HepG2 (cell line): ENCODE measurements around the gene MYCBPAP. TPM values are rescaled to one million over a fixed set of nuclear protein-coding genes. Genes with fewer than 3 reads are reported as not detected.

Experiments used
- BRF2 ChIP-seq: sonication (generic); formaldehyde crosslinking; IDR thresholded peaks from 2 replicates; pipeline ENCODE4 v1.8.1; 2022; ENCODE audit warnings: mild to moderate bottlenecking, missing genetic modification reagents
- CAMTA2 ChIP-seq: sonication (generic); formaldehyde crosslinking; IDR thresholded peaks from 2 replicates; pipeline ENCODE4 v1.4.0; 2020; ENCODE audit warnings: mild to moderate bottlenecking, missing genetic modification reagents, borderline replicate concordance
- E2F1 ChIP-seq: sonication (generic); formaldehyde crosslinking; IDR thresholded peaks from 2 replicates; pipeline ENCODE4 v1.5.0; 2020; ENCODE audit warnings: missing genetic modification reagents
- ELF3 ChIP-seq: IDR thresholded peaks from 2 replicates; pipeline ENCODE4 v1.6.1; 2016; ENCODE audit warnings: missing genetic modification reagents, missing compliant biosample characterization
- FIP1L1 ChIP-seq: fragments of 200-400 bp; formaldehyde crosslinking; IDR thresholded peaks from 2 replicates; pipeline ENCODE4 v1.6.1; 2018; ENCODE audit warnings: low read depth, mild to moderate bottlenecking, low read length, moderate library complexity, borderline replicate concordance; ENCODE audit not compliant: insufficient read depth
- POGZ ChIP-seq: sonication (generic); formaldehyde crosslinking; IDR thresholded peaks from 2 replicates; pipeline ENCODE4 v1.4.0; 2020; ENCODE audit warnings: mild to moderate bottlenecking, missing genetic modification reagents
- SOX5 ChIP-seq: IDR thresholded peaks from 2 replicates; pipeline ENCODE4 v1.6.1; 2016; ENCODE audit warnings: borderline replicate concordance
- WIZ ChIP-seq: sonication (generic); formaldehyde crosslinking; IDR thresholded peaks from 2 replicates; pipeline ENCODE4 v1.5.1; 2020; ENCODE audit warnings: mild to moderate bottlenecking, missing genetic modification reagents
- ZNF142 ChIP-seq: sonication (generic); formaldehyde crosslinking; IDR thresholded peaks from 2 replicates; pipeline ENCODE4 v1.4.0; 2020; ENCODE audit warnings: missing genetic modification reagents
- ZNF264 ChIP-seq: sonication (generic); formaldehyde crosslinking; IDR thresholded peaks from 2 replicates; pipeline ENCODE4 v1.4.0; 2020; ENCODE audit warnings: missing genetic modification reagents
- ZNF326 ChIP-seq: sonication (generic); formaldehyde crosslinking; IDR thresholded peaks from 2 replicates; pipeline ENCODE4 v1.4.0; 2020; ENCODE audit warnings: missing genetic modification reagents, borderline replicate concordance
- ZNF580 ChIP-seq: IDR thresholded peaks from 2 replicates; pipeline ENCODE4 v1.6.1; 2016; ENCODE audit warnings: low read depth, borderline replicate concordance
- ZNF687 ChIP-seq: sonication (generic); formaldehyde crosslinking; IDR thresholded peaks from 2 replicates; pipeline ENCODE4 v1.5.1; 2020; ENCODE audit warnings: mild to moderate bottlenecking, missing genetic modification reagents, moderate library complexity
- ZNF780A ChIP-seq: sonication (generic); formaldehyde crosslinking; IDR thresholded peaks from 2 replicates; pipeline ENCODE4 v1.8.0; 2022; ENCODE audit warnings: mild to moderate bottlenecking, missing genetic modification reagents, moderate library complexity
- polyA plus RNA-seq, 8 experiments: library from polyadenylated mRNA; depleted of rRNA in 3 of 8; stranded (reverse) in 7 of 8; unstranded in 1 of 8; fragments of >200 nt; fragmentation: Illumina TruSeq in 4 of 8; extraction: Trizol in 4 of 8; gene quantifications; 2 replicates each; pipeline versions ENCODE4 v1.2.1 to v1.2.3, GENCODE V29; 2011 to 2016; ENCODE audit warnings: low read depth in 4 of 8, missing spikeins in 1 of 8, mixed read lengths in 1 of 8; ENCODE audit not compliant: insufficient read depth in 1 of 8
- total RNA-seq, 5 experiments: library from RNA; depleted of rRNA; stranded (reverse); fragments of >200 nt; fragmentation: Illumina TruSeq; extraction: Trizol; gene quantifications; 2 replicates each; pipeline ENCODE4 v1.2.3, GENCODE V29; 2016; ENCODE audit warnings: low read depth in 1 of 5

The MYCBPAP gene
- total and polyA plus RNA-seq, 2 of the 13 experiments (the other 11 are each of a cell fraction or from before 2014, with no cell fraction given), result 0.22 to 0.24 TPM

GRCh38 chr17:50541716-50542688, 33.8 kb downstream of the MYCBPAP start (continued):
- TF ChIP-seq ZNF326 (CRISPR knock-in tag) (0 out of 2 replicates have a peak, but pooled peaks have one; percentile 27), ZNF264 (CRISPR knock-in tag) (0 out of 2 replicates have a peak, but pooled peaks have one; percentile 46), ELF3 (CRISPR knock-in tag) (peak; percentile 50; the same call in 1 of the 2 replicates), SOX5 (CRISPR knock-in tag) (peak; percentile 22; the same call in 1 of the 2 replicates), ZNF142 (CRISPR knock-in tag) (peak; percentile 75; the same call in 1 of the 2 replicates), ZNF687 (CRISPR knock-in tag) (peak; percentile 95), ZNF580 (peak; percentile 72), CAMTA2 (CRISPR knock-in tag) (peak; percentile 75; the same call in 1 of the 2 replicates), POGZ (peak; percentile 53; the same call in 1 of the 2 replicates), BRF2 (CRISPR knock-in tag) (peak; percentile 59; the same call in 1 of the 2 replicates), WIZ (no peak), E2F1 (CRISPR knock-in tag) (no peak; the same call in 1 of the 2 replicates), ZNF780A (CRISPR knock-in tag) (0 out of 2 replicates have a peak, but pooled peaks have one; percentile 33), FIP1L1 (no peak)
